GM23338 (cell line): ENCODE measurements around the gene DAZAP1. TPM values are rescaled to one million over a fixed set of nuclear protein-coding genes. Genes with fewer than 3 reads are reported as not detected.

Source experiments
- ATAC-seq: fragments of 200-7000 bp; cut with Tn5 transposase; 3 replicates; pipeline ENCODE4 v1.9.1; 2020
- DNase-seq: peaks from one replicate; pipeline ENCODE4 v3.0.0-alpha.2; 2015; ENCODE audit warnings: low spot score
- H2AFZ ChIP-seq: fragments of 200-600 bp; sonication (generic); 2 replicates; pipeline ENCODE4 v1.8.0; 2016; ENCODE audit warnings: antibody characterized with exemption, mild to moderate bottlenecking, moderate library complexity
- H3F3A ChIP-seq: fragments of 200-600 bp; sonication (generic); replicated peaks from 2 replicates; pipeline ENCODE4 v1.8.0; 2017; ENCODE audit warnings: antibody characterized with exemption, mixed run types, low read depth
- H3K27ac ChIP-seq: fragments of 200-600 bp; sonication (generic); 2 replicates; pipeline ENCODE4 v1.6.1; 2016; ENCODE audit warnings: low read depth
- H3K27me3 ChIP-seq: fragments of 200-600 bp; sonication (generic); 2 replicates; pipeline ENCODE4 v1.8.0; 2016; ENCODE audit warnings: mild to moderate bottlenecking, mixed run types, moderate library complexity; ENCODE audit not compliant: insufficient read depth
- H3K36me3 ChIP-seq: fragments of 200-600 bp; sonication (generic); 2 replicates; pipeline ENCODE4 v1.8.0; 2016; ENCODE audit warnings: mild to moderate bottlenecking; ENCODE audit not compliant: insufficient read depth
- H3K4me1 ChIP-seq: fragments of 200-600 bp; sonication (generic); 2 replicates; pipeline ENCODE4 v1.8.0; 2016; ENCODE audit warnings: mild to moderate bottlenecking, moderate library complexity; ENCODE audit not compliant: insufficient read depth
- H3K4me2 ChIP-seq: fragments of 200-600 bp; sonication (generic); 2 replicates; pipeline ENCODE4 v1.7.1; 2017; ENCODE audit warnings: mixed run types
- H3K4me3 ChIP-seq: fragments of 200-600 bp; sonication (generic); 2 replicates; pipeline ENCODE4 v1.6.1; 2016; ENCODE audit warnings: mixed run types
- H3K79me2 ChIP-seq: fragments of 200-600 bp; sonication (generic); replicated peaks from 2 replicates; pipeline ENCODE4 v1.8.0; 2017; ENCODE audit warnings: mild to moderate bottlenecking; ENCODE audit not compliant: insufficient read depth
- H3K9me2 ChIP-seq: fragments of 200-600 bp; sonication (generic); 2 replicates; pipeline ENCODE4 v1.8.0; 2017; ENCODE audit not compliant: insufficient read depth
- H4K20me1 ChIP-seq: fragments of 200-600 bp; sonication (generic); replicated peaks from 2 replicates; pipeline ENCODE4 v1.8.0; 2017; ENCODE audit warnings: mild to moderate bottlenecking; ENCODE audit not compliant: insufficient read depth
- H3K27ac Mint-ChIP-seq: 2 replicates; pipeline ENCODE4 v1.8.0; 2020; ENCODE audit warnings: inconsistent platforms, mild to moderate bottlenecking, moderate library complexity, mixed read lengths
- H3K27me3 Mint-ChIP-seq: 3 replicates; pipeline ENCODE4 v1.8.0; 2022; ENCODE audit warnings: low read depth, mild to moderate bottlenecking, moderate library complexity, mixed read lengths, inconsistent platforms; ENCODE audit not compliant: insufficient read depth, poor library complexity
- H3K36me3 Mint-ChIP-seq: 3 replicates; pipeline ENCODE4 v1.8.0; 2021; ENCODE audit warnings: low read depth, mild to moderate bottlenecking, inconsistent platforms, moderate library complexity, mixed read lengths
- H3K4me1 Mint-ChIP-seq: 3 replicates; pipeline ENCODE4 v1.8.0; 2020; ENCODE audit warnings: mild to moderate bottlenecking, inconsistent platforms, mixed read lengths
- H3K4me3 Mint-ChIP-seq: 3 replicates; pipeline ENCODE4 v1.8.0; 2021; ENCODE audit warnings: moderate library complexity, mild to moderate bottlenecking, inconsistent platforms, mixed read lengths
- H3K9me3 Mint-ChIP-seq: 3 replicates; pipeline ENCODE4 v1.8.0; 2020; ENCODE audit warnings: moderate library complexity, mild to moderate bottlenecking, inconsistent platforms, mixed read lengths
- CREB1 ChIP-seq: fragments of 250-450 bp; sonication (Bioruptor Pico); IDR thresholded peaks from 2 replicates; pipeline ENCODE4 v1.5.0; 2020; ENCODE audit warnings: low read depth, mild to moderate bottlenecking, moderate library complexity
- EZH2 ChIP-seq: fragments of 200-600 bp; sonication (generic); IDR thresholded peaks from one replicate; pipeline ENCODE4 v1.8.0; 2017; ENCODE audit warnings: antibody characterized with exemption, mild to moderate bottlenecking, low read depth; ENCODE audit not compliant: unreplicated experiment
- EZH2phosphoT487 ChIP-seq: fragments of 200-600 bp; sonication (generic); IDR thresholded peaks from one replicate; pipeline ENCODE4 v1.8.1; 2018; ENCODE audit warnings: antibody characterized with exemption; ENCODE audit not compliant: unreplicated experiment
- JUNB ChIP-seq: IDR thresholded peaks from one replicate; pipeline ENCODE4 v1.6.1; 2016; ENCODE audit warnings: antibody characterized with exemption; ENCODE audit not compliant: unreplicated experiment
- NANOG ChIP-seq: IDR thresholded peaks from 2 replicates; pipeline ENCODE4 v1.6.1; 2016; ENCODE audit warnings: antibody characterized with exemption, borderline replicate concordance
- POLR2AphosphoS5 ChIP-seq: IDR thresholded peaks from 2 replicates; pipeline ENCODE4 v1.6.1; 2016; ENCODE audit warnings: antibody characterized with exemption, low read depth
- STAT1 ChIP-seq: IDR thresholded peaks from one replicate; pipeline ENCODE4 v1.6.1; 2016; ENCODE audit warnings: antibody characterized with exemption; ENCODE audit not compliant: unreplicated experiment
- ZNF114 ChIP-seq: fragments of 250-450 bp; sonication (Bioruptor Pico); IDR thresholded peaks from 2 replicates; pipeline ENCODE4 v1.5.0; 2020; ENCODE audit warnings: mild to moderate bottlenecking, moderate library complexity
- ZNF331 ChIP-seq: fragments of 250-450 bp; sonication (Bioruptor Pico); IDR thresholded peaks from 2 replicates; pipeline ENCODE4 v1.5.0; 2020; ENCODE audit warnings: low read depth, mild to moderate bottlenecking, moderate library complexity
- polyA plus RNA-seq: library from polyadenylated mRNA; unstranded; fragments of >200 nt; fragmentation: Nextera tagmentation; extraction: Ambion mirVana; gene quantifications from 2 replicates; pipeline ENCODE4 v1.2.1, GENCODE V29; 2016
- total RNA-seq: library from RNA; depleted of rRNA; stranded (reverse); fragments of >200 nt; shearing (Covaris generic); gene quantifications from 2 replicates; pipeline ENCODE4 v1.2.3, GENCODE V29; 2014
- TF ChIP-seq, protein P1 (sequence below): IDR thresholded peaks from one replicate; pipeline ENCODE4 v1.6.1; 2018; ENCODE audit warnings: antibody characterized with exemption; ENCODE audit not compliant: unreplicated experiment
- TF ChIP-seq, protein P2 (sequence below): fragments of 250-450 bp; sonication (Bioruptor Pico); IDR thresholded peaks from 2 replicates; pipeline ENCODE4 v1.5.0; 2020; ENCODE audit warnings: mild to moderate bottlenecking, moderate library complexity
- TF ChIP-seq, protein P3 (sequence below): IDR thresholded peaks from 2 replicates; pipeline ENCODE4 v1.6.1; 2016; ENCODE audit warnings: antibody characterized with exemption
- TF ChIP-seq, protein P4 (sequence below), 2 experiments: fragments of 200-600 bp in 1 of 2; sonication (generic) in 1 of 2; conservative IDR thresholded peaks; 2 replicates each; pipeline versions ENCODE4 v1.5.1 to v1.6.1; 2016 to 2017; ENCODE audit warnings: antibody characterized with exemption in 2 of 2, low read depth in 2 of 2, mild to moderate bottlenecking in 2 of 2, moderate library complexity in 1 of 2

Gene DAZAP1
- total and polyA plus RNA-seq, 2 experiments from 2014 or later = 44.1 to 194 TPM

DNA sequence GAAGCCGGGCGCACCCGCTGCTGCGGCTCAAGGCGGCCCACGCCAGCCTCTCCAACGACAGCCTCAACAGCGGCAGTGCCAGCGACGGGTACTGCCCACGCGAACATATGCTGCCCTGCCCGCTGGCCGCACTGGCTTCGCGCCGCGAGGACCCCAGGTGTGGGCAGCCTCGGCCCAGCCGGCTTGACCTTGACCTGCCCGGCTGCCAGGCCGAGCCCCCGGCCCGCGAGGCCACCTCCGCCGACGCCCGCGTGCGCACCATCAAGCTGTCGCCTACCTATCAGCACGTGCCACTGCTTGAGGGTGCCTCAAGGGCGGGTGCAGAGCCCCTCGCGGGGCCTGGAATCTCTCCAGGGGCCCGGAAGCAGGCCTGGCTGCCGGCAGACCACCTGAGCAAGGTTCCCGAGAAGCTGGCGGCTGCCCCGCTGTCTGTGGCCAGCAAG, 58.7 kb downstream of the DAZAP1 start:
- Histone ChIP-seq H3K79me2 (no peaks in the 10 kb centered on the region), H3F3A (peaks cover 10% of the 10 kb centered on the region), H4K20me1 (no peaks in the 10 kb centered on the region), H3K27me3 (peaks cover 73% of the 10 kb centered on the region), H3K9me2 (no peaks in the 10 kb centered on the region), H3K4me3 (peak overlapping the region; percentile 51; the same call in 1 of the 2 replicates), H3K27ac (no peak overlapping the region), H2AFZ (no peak overlapping the region), H3K4me2 (no peak overlapping the region), H3K4me1 (no peaks in the 10 kb centered on the region; the same call in 1 of the 2 replicates), H3K36me3 (no peaks in the 10 kb centered on the region)
- ATAC-seq = no peak
- Mint-ChIP-seq H3K27me3 (peaks cover 56% of the 10 kb centered on the region), H3K4me1 (peaks cover 3% of the 10 kb centered on the region; the same call in 1 of the 3 replicates), H3K4me3 (no peak overlapping the region), H3K36me3 (no peaks in the 10 kb centered on the region), H3K9me3 (no peaks in the 10 kb centered on the region), H3K27ac (no peak overlapping the region)
- TF ChIP-seq ZNF331 (CRISPR knock-in tag) = no peak
- no peak for TF ChIP-seq JUNB
- TF ChIP-seq, protein P1, sequence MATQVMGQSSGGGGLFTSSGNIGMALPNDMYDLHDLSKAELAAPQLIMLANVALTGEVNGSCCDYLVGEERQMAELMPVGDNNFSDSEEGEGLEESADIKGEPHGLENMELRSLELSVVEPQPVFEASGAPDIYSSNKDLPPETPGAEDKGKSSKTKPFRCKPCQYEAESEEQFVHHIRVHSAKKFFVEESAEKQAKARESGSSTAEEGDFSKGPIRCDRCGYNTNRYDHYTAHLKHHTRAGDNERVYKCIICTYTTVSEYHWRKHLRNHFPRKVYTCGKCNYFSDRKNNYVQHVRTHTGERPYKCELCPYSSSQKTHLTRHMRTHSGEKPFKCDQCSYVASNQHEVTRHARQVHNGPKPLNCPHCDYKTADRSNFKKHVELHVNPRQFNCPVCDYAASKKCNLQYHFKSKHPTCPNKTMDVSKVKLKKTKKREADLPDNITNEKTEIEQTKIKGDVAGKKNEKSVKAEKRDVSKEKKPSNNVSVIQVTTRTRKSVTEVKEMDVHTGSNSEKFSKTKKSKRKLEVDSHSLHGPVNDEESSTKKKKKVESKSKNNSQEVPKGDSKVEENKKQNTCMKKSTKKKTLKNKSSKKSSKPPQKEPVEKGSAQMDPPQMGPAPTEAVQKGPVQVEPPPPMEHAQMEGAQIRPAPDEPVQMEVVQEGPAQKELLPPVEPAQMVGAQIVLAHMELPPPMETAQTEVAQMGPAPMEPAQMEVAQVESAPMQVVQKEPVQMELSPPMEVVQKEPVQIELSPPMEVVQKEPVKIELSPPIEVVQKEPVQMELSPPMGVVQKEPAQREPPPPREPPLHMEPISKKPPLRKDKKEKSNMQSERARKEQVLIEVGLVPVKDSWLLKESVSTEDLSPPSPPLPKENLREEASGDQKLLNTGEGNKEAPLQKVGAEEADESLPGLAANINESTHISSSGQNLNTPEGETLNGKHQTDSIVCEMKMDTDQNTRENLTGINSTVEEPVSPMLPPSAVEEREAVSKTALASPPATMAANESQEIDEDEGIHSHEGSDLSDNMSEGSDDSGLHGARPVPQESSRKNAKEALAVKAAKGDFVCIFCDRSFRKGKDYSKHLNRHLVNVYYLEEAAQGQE = no peak
- no peak for TF ChIP-seq EZH2
- TF ChIP-seq, protein P2, sequence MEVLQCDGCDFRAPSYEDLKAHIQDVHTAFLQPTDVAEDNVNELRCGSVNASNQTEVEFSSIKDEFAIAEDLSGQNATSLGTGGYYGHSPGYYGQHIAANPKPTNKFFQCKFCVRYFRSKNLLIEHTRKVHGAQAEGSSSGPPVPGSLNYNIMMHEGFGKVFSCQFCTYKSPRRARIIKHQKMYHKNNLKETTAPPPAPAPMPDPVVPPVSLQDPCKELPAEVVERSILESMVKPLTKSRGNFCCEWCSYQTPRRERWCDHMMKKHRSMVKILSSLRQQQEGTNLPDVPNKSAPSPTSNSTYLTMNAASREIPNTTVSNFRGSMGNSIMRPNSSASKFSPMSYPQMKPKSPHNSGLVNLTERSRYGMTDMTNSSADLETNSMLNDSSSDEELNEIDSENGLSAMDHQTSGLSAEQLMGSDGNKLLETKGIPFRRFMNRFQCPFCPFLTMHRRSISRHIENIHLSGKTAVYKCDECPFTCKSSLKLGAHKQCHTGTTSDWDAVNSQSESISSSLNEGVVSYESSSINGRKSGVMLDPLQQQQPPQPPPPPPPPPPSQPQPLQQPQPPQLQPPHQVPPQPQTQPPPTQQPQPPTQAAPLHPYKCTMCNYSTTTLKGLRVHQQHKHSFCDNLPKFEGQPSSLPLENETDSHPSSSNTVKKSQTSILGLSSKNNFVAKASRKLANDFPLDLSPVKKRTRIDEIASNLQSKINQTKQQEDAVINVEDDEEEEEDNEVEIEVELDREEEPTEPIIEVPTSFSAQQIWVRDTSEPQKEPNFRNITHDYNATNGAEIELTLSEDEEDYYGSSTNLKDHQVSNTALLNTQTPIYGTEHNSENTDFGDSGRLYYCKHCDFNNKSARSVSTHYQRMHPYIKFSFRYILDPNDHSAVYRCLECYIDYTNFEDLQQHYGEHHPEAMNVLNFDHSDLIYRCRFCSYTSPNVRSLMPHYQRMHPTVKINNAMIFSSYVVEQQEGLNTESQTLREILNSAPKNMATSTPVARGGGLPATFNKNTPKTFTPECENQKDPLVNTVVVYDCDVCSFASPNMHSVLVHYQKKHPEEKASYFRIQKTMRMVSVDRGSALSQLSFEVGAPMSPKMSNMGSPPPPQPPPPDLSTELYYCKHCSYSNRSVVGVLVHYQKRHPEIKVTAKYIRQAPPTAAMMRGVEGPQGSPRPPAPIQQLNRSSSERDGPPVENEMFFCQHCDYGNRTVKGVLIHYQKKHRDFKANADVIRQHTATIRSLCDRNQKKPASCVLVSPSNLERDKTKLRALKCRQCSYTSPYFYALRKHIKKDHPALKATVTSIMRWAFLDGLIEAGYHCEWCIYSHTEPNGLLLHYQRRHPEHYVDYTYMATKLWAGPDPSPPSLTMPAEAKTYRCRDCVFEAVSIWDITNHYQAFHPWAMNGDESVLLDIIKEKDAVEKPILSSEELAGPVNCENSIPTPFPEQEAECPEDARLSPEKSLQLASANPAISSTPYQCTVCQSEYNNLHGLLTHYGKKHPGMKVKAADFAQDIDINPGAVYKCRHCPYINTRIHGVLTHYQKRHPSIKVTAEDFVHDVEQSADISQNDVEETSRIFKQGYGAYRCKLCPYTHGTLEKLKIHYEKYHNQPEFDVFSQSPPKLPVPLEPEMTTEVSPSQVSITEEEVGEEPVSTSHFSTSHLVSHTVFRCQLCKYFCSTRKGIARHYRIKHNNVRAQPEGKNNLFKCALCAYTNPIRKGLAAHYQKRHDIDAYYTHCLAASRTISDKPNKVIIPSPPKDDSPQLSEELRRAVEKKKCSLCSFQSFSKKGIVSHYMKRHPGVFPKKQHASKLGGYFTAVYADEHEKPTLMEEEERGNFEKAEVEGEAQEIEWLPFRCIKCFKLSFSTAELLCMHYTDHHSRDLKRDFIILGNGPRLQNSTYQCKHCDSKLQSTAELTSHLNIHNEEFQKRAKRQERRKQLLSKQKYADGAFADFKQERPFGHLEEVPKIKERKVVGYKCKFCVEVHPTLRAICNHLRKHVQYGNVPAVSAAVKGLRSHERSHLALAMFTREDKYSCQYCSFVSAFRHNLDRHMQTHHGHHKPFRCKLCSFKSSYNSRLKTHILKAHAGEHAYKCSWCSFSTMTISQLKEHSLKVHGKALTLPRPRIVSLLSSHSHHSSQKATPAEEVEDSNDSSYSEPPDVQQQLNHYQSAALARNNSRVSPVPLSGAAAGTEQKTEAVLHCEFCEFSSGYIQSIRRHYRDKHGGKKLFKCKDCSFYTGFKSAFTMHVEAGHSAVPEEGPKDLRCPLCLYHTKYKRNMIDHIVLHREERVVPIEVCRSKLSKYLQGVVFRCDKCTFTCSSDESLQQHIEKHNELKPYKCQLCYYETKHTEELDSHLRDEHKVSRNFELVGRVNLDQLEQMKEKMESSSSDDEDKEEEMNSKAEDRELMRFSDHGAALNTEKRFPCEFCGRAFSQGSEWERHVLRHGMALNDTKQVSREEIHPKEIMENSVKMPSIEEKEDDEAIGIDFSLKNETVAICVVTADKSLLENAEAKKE (CRISPR knock-in tag) = no peak
- TF ChIP-seq CREB1 (CRISPR knock-in tag) = no peak
- TF ChIP-seq STAT1 = no peak
- TF ChIP-seq, protein P3, sequence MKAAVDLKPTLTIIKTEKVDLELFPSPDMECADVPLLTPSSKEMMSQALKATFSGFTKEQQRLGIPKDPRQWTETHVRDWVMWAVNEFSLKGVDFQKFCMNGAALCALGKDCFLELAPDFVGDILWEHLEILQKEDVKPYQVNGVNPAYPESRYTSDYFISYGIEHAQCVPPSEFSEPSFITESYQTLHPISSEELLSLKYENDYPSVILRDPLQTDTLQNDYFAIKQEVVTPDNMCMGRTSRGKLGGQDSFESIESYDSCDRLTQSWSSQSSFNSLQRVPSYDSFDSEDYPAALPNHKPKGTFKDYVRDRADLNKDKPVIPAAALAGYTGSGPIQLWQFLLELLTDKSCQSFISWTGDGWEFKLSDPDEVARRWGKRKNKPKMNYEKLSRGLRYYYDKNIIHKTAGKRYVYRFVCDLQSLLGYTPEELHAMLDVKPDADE = no peak
- no peak for TF ChIP-seq POLR2AphosphoS5
- no peak for TF ChIP-seq ZNF114 (CRISPR knock-in tag)
- TF ChIP-seq, protein P4, sequence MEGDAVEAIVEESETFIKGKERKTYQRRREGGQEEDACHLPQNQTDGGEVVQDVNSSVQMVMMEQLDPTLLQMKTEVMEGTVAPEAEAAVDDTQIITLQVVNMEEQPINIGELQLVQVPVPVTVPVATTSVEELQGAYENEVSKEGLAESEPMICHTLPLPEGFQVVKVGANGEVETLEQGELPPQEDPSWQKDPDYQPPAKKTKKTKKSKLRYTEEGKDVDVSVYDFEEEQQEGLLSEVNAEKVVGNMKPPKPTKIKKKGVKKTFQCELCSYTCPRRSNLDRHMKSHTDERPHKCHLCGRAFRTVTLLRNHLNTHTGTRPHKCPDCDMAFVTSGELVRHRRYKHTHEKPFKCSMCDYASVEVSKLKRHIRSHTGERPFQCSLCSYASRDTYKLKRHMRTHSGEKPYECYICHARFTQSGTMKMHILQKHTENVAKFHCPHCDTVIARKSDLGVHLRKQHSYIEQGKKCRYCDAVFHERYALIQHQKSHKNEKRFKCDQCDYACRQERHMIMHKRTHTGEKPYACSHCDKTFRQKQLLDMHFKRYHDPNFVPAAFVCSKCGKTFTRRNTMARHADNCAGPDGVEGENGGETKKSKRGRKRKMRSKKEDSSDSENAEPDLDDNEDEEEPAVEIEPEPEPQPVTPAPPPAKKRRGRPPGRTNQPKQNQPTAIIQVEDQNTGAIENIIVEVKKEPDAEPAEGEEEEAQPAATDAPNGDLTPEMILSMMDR (conservative IDR thresholded peaks at IDR 0.05; ENCODE audit: low read depth in 2 of 2) = no peak; a peak in 1 of 4 replicates
- TF ChIP-seq NANOG = no peak
- no peak for TF ChIP-seq EZH2phosphoT487
- no peak for DNase-seq
